HEK293T (cell line): ENCODE data around the gene NLN.

ENCODE experiments used
- FOXA1 ChIP-seq: fragments of 450-650 bp; IDR thresholded peaks from 2 replicates; pipeline ENCODE4 v1.6.1; 2016; ENCODE audit warnings: mild to moderate bottlenecking
- FOXK2 ChIP-seq: fragments of 450-650 bp; IDR thresholded peaks from 2 replicates; pipeline ENCODE4 v1.6.1; 2016; ENCODE audit warnings: mild to moderate bottlenecking
- SP1 ChIP-seq: fragments of 450-650 bp; IDR thresholded peaks from 2 replicates; pipeline ENCODE4 v1.6.1; 2017
- SUZ12 ChIP-seq: fragments of 450-650 bp; IDR thresholded peaks from 2 replicates; pipeline ENCODE4 v1.6.1; 2016; ENCODE audit warnings: mild to moderate bottlenecking
- TARDBP ChIP-seq: fragments of 450-650 bp; IDR thresholded peaks from 2 replicates; pipeline ENCODE4 v1.6.1; 2016
- ZNF384 ChIP-seq: fragments of 450-650 bp; IDR thresholded peaks from 2 replicates; pipeline ENCODE4 v1.6.1; 2016

GRCh38 chr5:65774346-65774745 is 52.3 kb downstream of the NLN start:
- TF ChIP-seq SUZ12, result no peak
- no peak for TF ChIP-seq ZNF384
- TF ChIP-seq TARDBP, result no peak
- no peak for TF ChIP-seq FOXA1
- TF ChIP-seq FOXK2, result no peak
- no peak for TF ChIP-seq SP1
